GM06990 (cell line): ENCODE measurements around the gene POGZ.
"Not testable (repeated sequence)": the region's sequence is repeated elsewhere in the genome, so short reads cannot be mapped to it uniquely, and the experiment has no call there.

Source experiments
- DNase-seq: peaks from one replicate; pipeline ENCODE4 v3.0.0-alpha.2; 2011; ENCODE audit not compliant: insufficient read length; ENCODE audit errors: extremely low read depth
- H3K27me3 ChIP-seq: replicated peaks from 2 replicates; pipeline ENCODE4 v1.6.0; 2011; ENCODE audit warnings: low read length; ENCODE audit not compliant: control insufficient read depth, insufficient read depth
- H3K36me3 ChIP-seq: 2 replicates; pipeline ENCODE4 v1.5.1; 2011; ENCODE audit warnings: low read length; ENCODE audit not compliant: control insufficient read depth, insufficient read depth
- H3K4me3 ChIP-seq: replicated peaks from 2 replicates; pipeline ENCODE4 v1.5.1; 2011; ENCODE audit warnings: low read depth, mild to moderate bottlenecking, control low read depth, low read length
- CTCF ChIP-seq: IDR thresholded peaks from 2 replicates; pipeline ENCODE4 v1.5.1; 2011; ENCODE audit warnings: low read length, control low read depth, mild to moderate bottlenecking, inconsistent platforms; ENCODE audit not compliant: insufficient read depth, poor library complexity, severe bottlenecking

Gene POGZ

GRCh38 chr1:151444783-151445177 lies 14.5 kb downstream of the POGZ start:
- no peak for TF ChIP-seq CTCF
- DNase-seq: no peak
- Histone ChIP-seq H3K4me3 (no peak overlapping the region), H3K27me3 (no peaks in the 10 kb centered on the region), H3K36me3 (no peaks in the 10 kb centered on the region; the same call in 1 of the 2 replicates)

GRCh38 chr1:151443846-151444782 lies 15.2 kb downstream of the POGZ start:
- no peak overlapping the region for H3K4me3 ChIP-seq
- TF ChIP-seq CTCF: peak; percentile 73
- H3K27me3 ChIP-seq: no peaks in the 10 kb centered on the region
- H3K36me3 ChIP-seq: no peaks in the 10 kb centered on the region; the same call in 1 of the 2 replicates
- DNase-seq: peak; percentile 24

- not testable (repeated sequence) for H3K36me3 ChIP-seq, DNase-seq, H3K4me3 ChIP-seq, H3K27me3 ChIP-seq
Observed at GRCh38 chr1:151437396-151437795, 21.9 kb downstream of the POGZ start.

GRCh38 chr1:151436985-151437384 lies 22.3 kb downstream of the POGZ start:
- Histone ChIP-seq H3K4me3 (no peak overlapping the region), H3K36me3 (no peaks in the 10 kb centered on the region; the same call in 1 of the 2 replicates), H3K27me3 (no peaks in the 10 kb centered on the region)
- DNase-seq: no peak
- TF ChIP-seq CTCF: no peak

- H3K27me3 ChIP-seq: no peaks in the 10 kb centered on the region
- no peak for DNase-seq
- TF ChIP-seq CTCF: no peak
- no peak overlapping the region for H3K4me3 ChIP-seq
- H3K36me3 ChIP-seq: peaks cover 3% of the 10 kb centered on the region
Observed at GRCh38 chr1:151435174-151435573, 24.1 kb downstream of the POGZ start.

- DNase-seq, H3K36me3 ChIP-seq, H3K4me3 ChIP-seq, H3K27me3 ChIP-seq: not testable (repeated sequence)
Observed at GRCh38 chr1:151433827-151434226, 25.5 kb downstream of the POGZ start.
